HG02840 (cell line): ENCODE data around the gene ASTN2.

Source experiments
- ATAC-seq: cut with Tn5 transposase; IDR thresholded peaks from one replicate; pipeline ENCODE4 v1.9.1; 2021; ENCODE audit warnings: mild to moderate bottlenecking, moderate library complexity, moderate number of reproducible peaks; ENCODE audit not compliant: unreplicated experiment, low FRiP score

The ASTN2 gene

GRCh38 chr9:116987721-116988485 lies 427.0 kb downstream of the ASTN2 start:
- ATAC-seq = no peak

DNA sequence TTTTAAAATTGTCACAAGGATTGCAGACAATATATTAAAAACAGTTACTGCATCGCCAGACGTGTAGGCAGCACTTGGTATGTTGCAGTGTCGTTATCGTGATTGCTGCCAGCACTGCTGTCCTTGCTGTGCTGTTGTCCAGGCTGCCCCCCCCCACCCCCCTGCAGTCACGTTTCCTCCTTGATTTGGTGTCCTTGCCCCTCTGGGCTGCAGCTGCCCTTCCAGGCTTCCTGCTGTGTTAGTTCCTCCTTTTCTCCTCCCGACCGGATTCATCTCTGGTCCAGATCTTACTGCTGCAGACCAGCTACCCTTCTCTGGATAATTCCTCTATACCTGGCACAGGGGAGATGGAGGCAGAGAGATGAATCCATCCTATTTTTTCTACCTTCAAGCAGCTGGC lies 428.8 kb downstream of the ASTN2 start:
- no peak for ATAC-seq

- no peak for ATAC-seq
Observed at GRCh38 chr9:116985596-116985995, 429.3 kb downstream of the ASTN2 start.

DNA sequence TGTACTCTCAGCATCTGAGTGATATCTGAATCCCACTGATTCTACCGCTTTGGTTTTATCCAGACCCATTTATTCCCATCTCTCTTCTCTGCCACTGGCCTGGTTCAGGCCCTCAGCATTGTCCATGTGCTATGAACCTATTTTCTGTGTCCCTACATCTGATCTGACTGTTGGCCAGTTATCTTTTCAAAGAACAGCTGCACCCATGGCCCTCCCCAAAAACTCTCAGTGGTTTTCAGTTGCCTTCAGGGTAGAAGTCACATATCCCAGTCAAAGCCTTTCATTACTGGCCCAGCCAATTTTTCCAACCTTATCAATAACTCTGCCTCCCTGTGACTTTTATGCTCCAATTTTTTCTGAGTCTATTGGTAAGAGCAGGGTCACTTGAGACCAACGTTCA lies 430.7 kb downstream of the ASTN2 start:
- ATAC-seq = no peak

DNA sequence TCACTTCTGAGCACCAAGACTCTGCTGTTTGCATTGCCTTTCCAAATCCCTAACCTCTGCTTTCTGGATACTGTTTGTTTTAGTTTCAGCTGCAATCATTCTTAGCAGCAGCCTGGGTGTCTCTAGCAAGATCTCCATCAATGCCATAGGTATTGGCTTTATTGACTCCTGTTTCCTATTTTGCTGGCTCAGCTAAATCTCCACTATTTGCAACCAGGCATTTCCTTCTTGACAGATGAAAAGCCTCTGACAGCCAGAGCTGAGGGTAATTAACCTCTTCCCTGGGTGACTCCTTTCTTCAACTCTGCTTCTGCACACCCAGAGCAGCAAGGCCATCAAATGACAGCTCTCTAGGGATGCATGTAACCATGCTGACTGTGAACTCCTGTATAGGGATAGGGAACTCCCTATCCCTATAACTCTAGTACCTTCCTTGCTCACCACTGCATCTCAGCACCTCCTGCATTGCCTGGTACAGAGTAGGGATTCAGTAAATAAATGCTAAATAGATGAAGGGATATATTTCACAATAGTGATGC lies 434.2 kb downstream of the ASTN2 start:
- ATAC-seq = no peak

- ATAC-seq = no peak
Observed at GRCh38 chr9:116979456-116979855, 435.4 kb downstream of the ASTN2 start.

DNA sequence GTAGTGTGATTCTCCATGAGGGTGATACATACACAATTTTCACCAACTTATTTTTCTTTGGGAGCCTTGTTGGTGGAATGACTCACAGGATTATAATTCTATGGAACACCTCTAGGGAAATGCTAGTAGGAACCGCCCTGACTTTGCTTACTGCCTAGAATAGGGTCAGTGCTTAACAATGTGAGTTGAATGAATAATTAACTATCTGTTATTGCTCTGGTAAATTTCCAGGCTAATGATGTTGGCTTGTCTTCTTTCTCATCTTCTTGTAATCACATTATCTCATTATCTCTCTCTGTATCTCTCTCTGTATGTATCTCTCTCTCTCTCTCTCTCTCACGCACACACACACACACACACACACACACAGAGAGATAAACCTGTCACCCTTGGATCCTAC lies 436.7 kb downstream of the ASTN2 start:
- no peak for ATAC-seq

- no peak for ATAC-seq
Observed at GRCh38 chr9:116975126-116975525, 439.7 kb downstream of the ASTN2 start.

DNA sequence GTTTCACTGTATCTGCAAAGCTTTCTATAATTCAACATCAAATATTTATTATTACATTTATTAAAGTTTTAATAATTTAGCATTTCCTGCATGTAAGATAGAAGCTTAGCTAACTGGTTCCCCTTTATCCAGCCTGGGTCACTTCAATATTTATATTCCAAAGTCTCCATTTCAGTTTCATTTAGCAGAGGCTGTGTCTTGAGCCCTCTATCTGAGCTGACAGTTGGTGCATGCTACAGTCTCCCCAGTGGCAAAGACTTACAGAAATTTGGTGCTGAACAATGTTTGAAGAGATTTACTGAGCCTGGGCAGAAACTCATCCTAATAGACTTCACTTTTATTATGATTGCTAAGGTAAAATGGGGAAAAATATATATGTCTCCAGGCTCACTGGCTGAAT lies 448.7 kb downstream of the ASTN2 start:
- no peak for ATAC-seq

GRCh38 chr9:116964258-116964657 lies 450.6 kb downstream of the ASTN2 start:
- ATAC-seq = no peak

GRCh38 chr9:116959809-116960208 lies 455.0 kb downstream of the ASTN2 start:
- no peak for ATAC-seq

- no peak for ATAC-seq
Observed at GRCh38 chr9:116958881-116959280, 456.0 kb downstream of the ASTN2 start.

DNA sequence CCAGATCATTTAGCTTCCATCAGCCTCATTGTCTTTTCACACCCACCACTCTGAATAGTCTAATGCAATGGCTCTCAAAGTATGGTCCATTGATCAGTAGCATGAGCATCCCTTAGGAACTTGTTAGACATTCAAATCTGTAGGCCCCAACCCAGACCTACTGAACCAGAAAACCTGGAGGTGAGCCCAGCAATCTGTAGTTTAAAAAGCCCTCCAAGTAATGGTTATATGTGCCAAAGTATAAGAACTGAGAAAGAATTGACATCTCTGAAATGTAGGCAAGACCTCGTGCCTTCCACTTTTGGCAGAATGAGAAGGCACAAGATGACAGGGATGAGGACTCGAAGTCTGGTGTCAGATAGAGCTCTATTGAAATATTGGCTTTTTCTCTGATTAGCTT lies 460.1 kb downstream of the ASTN2 start:
- ATAC-seq = no peak

DNA sequence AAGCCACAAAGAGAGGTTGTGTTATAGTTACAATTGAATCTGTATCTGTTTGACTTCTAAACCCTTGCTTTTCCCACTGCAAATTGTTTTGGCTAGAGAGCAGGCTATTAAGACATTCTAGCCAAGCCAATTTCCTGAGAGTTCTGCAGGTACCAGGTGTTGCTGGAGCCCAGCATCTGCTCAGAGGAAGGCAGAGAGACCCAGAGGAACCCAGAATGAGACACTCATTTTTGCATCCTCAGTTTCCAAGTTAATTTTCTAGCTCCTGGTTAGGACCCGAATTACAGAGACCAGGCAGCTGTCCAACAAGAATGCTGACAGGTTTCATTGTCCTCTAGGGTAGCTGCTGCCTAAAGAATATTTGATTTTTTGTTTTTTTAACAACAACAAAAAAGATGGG lies 461.6 kb downstream of the ASTN2 start:
- ATAC-seq = no peak

- ATAC-seq = no peak
Observed at GRCh38 chr9:116952436-116952810, 462.4 kb downstream of the ASTN2 start.

DNA sequence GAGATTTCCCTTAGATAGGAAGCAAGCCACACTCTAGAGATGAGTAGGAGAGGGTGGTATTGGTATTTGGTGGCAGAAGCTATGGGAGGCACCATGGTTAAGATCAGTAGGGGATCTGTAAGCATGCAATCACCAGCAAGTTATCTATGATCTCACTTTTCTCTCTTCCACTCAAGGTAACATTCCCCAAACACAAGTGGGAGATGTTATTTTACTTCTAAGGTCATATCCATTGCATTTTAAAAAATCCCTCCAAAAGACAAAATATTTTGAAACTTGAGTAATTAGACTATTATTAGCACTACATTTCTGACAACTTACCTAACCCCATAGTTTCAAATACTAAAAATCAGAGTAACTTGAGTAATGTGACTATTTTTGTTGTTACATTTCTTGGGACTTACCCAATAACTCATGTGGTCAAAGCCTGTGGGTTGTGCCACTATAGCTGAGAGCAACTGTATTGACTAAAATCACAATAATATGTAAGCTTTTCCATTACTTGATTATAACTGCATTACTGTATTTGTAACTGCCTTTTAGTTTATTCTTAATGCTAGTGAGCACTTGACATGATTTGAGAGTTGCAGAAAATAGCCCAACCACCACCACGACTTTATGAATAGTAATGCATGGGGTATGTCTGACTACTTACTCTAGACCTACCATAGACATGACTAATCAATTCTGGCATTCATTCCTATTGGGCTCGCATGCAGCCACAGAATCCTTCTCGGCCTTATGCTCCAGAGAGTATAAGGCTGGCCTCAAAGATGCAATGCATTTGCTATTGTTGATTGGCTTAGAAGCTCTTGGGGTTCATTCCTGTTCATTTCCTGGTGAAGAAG lies 463.0 kb downstream of the ASTN2 start:
- ATAC-seq = peak; percentile 78

GRCh38 chr9:116945817-116946216 lies 469.0 kb downstream of the ASTN2 start:
- no peak for ATAC-seq

DNA sequence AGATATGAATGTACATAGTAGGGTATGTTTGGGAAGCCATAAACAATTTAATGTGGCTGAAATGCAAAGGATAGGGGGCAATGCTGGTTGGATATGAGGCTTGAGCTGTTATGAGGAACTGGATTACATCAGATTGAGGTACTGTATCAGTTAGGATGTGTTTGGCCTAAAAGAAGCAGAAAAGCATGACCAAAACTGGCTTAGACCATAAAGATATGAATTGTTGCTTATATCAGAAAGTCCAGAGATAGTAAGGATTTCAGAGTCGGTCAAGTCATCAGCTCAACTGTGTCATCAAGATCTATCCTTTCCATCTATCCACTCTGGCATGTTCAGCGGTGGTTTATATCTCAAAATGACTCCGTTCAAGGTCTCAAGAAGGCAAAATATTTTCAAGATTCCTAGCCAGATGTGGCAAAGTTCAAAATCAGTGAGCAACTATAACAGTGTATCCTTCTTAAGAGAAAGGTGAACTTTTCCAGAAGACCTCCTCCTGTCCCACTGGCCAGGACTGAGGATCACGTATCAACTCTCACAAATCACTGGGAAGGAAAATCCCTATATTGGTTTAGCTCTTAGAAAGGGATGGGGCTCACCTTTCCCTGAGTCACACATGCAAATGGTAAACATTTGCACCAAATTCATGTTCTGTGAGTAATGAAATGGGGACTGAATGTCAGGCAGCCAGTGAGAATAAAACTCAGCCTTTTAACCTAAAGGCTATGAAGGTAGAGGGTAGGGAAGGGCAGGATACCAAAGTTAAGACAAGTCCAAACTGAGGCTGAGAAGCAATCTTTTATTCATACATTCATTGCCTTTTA lies 469.9 kb downstream of the ASTN2 start:
- ATAC-seq = no peak

- no peak for ATAC-seq
Observed at GRCh38 chr9:116943970-116944369, 470.9 kb downstream of the ASTN2 start.

DNA sequence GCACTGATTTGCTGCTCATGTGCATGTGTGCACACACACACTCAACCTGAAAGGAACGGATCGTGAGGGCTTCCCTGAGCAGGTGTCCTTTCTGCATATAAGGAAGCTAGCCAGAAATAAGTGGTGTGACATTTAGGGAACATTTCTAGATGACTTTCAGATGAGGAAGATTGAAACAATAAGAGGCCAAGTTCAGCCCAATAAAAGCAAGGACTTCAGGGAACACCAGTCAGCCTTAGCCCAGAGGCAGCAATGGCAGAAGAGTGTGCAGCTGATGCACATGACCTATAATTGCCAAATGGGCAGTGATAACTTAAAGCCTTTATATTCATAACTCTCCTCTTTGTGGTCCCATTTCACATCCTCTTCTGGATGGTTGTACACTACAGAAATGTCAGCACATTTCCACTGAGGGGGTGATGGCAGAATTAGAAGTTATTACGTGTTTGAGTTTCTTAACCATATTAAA lies 472.2 kb downstream of the ASTN2 start:
- no peak for ATAC-seq

DNA sequence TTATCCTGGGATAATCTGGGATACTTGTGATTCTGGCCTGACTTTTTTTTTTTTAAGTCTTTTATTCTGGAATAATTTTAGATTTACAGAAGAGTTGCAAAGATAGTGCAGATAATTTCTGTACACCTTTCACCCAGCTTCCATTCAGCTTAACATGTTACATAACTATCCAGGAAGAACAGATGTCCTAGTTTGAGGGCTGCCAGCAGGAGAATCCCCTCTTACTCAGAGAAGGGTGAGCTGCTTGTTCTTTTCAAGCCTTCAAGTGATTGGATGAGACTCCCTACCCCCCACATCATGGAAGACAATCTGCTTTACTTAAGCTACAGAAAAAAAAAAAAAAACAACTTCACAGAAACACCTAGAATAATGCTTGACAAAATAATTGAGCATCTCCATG lies 473.6 kb downstream of the ASTN2 start:
- no peak for ATAC-seq
